HG03175 (cell line): ENCODE results near the gene ZBTB25.

Experiments used
- ATAC-seq: cut with Tn5 transposase; IDR thresholded peaks from one replicate; pipeline ENCODE4 v1.9.1; 2021; ENCODE audit warnings: mild to moderate bottlenecking, moderate library complexity; ENCODE audit not compliant: unreplicated experiment

The ZBTB25 gene

GRCh38 chr14:64405295-64405694 lies 98.3 kb downstream of the ZBTB25 start:
- ATAC-seq = no peak

- ATAC-seq = no peak
Observed at GRCh38 chr14:64401949-64402348, 101.7 kb downstream of the ZBTB25 start.

GRCh38 chr14:64400829-64401459 lies 102.7 kb downstream of the ZBTB25 start:
- no peak for ATAC-seq
